ENCODE results near the gene TFAP2A.

- TF ChIP-seq CTCF (conservative IDR thresholded peaks at IDR 0.05): no peak
- no peak for TF ChIP-seq ZFX (IDR thresholded peaks at IDR 0.05)
Measured at GRCh38 chr6:10407018-10407673, 7.7 kb downstream of the TFAP2A start.
